ENCODE data around the gene EEF1B2.
"Not testable (repeated sequence)": the region's sequence is repeated elsewhere in the genome, so short reads cannot be mapped to it uniquely, and the experiment has no call there.

The EEF1B2 gene

DNA sequence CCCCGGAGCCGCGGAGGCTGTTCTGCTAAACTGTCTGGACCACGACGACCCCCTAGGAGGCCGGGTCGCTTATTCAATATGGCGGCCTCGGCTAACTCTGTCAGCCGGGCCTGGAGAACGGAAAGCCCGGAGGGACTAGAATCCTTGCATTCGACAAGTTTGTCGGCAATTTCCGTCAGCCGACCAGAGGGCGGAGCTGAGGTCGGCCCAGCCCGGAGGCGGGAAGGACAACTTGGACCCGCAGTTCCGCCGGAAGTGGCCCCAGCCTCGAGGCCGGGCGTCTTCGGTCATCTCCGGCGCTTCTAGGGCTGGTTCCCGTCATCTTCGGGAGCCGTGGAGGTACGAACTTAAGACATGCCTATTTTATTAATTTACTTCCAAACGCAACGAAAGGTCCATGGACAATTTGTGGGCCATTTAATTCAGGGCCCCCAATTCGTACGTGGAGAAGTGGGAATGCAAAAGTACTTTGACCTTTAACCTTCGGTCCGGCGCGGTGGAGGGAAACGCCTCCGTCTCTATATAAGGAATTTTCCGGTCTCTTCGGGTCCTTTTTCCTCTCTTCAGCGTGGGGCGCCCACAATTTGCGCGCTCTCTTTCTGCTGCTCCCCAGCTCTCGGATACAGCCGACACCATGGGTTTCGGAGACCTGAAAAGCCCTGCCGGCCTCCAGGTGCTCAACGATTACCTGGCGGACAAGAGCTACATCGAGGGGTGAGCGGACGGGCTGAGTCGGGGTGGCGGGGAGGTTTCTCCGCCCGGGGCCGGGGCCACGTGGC, at the start of gene EEF1B2, which contains the start of gene NDUFS1:
EEF1B2 (plus strand) TSS at position 550 of the 779 bp plus-strand sequence; CDS start at position 635, 85 bp downstream.
NDUFS1 (minus strand) TSS at position 99 of the 779 bp plus-strand sequence. CDS start 5,766 bp downstream, outside the sequence.
- DNase-seq, result peak; percentile 99

DNA sequence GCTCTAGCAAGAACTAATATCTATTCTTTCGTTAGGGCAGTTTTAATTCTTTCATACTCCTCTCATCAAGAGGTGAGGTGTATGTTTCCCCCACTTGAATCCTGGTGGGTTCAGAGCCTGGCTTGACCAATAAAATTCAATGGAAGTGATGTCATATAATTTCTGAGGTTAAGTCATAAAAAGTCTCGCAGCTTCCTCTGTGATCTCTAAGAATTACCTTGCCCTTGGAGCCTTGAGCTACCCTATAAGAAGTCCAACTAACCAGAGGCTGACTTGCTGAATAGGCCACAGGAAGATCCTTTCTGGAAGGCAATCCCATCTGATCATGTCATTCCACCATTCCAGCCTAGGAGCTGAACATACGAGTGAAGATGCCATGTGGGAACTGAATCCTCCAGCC, 47.6 kb upstream of the EEF1B2 start:
- no peak for DNase-seq

DNA sequence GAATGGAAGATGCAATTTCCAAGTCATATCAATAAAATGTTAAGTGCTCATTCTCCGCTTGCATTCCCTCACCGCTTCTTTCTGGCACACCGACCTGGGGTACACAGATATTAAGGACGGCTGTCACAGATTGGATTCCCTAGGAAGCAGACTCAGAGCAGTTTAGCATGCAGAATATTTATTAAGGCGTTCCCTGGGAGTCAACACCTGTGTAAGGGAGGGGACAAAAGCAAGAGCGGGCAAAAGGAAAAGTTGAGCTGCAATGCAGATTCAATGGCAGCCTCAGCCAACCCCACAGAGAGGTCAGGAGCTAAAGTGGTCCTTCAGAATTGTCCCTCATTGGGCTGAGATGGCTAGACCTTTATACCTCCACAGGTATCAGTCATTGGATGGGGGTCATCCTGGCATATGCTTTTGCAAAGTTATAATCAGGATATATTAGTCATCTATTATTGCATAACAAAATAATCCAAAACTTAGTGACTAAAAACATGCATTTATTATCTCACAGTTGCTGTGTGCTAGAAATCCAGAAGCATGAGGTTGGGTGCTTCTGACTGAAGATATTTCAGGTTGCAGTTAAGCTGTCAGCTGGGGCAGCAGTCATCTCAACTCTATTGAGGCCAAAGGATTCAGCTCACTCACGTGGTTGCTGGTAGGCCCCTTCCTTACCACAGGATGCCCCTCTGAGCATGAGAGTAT, 46.7 kb upstream of the EEF1B2 start:
- no peak for DNase-seq

DNA sequence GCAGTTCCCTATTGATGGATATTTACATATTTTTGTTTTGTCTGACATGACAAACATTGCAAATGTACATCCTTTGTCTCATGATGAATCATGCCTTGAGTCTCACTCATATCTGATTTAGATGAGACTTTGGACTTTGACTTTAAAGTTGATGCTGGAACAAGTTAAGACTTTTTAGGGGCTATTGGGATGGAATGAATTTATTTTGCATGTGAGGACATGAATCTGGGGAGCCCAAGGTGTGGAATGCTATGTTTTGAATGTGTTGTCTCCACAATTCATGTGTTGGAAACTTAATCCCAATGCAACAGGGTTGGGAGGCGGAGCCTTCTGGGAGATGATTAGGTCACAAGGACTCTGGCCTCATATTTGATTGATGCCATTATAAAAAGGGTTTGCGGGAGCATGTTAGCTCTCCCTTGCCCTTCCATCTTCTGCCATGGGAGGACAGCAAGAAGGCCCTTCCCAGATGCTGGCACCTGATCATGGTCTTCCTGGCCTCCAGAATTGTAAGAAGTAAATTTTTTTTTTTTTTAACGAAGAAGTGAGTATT, 44.6 kb upstream of the EEF1B2 start:
- no peak for DNase-seq

DNA sequence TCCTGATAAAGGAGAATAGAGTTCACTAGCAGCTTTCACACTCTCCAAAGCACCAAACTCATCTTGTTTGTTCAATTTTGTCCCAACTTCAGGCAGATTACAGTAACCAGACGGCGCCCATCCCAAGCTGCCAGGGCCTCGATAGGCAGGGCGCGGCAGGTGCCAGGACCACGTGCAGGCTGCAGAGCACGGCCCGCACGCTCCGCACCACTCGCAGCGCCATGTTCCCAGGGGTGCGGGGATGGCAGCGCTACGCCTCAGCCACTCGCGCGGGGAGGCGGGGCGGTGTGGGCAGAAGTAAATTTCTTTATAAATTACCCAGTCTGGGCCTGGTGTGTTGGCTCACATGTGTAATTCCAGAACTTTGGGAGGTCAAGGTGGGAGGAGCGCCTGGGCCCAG, 43.4 kb upstream of the EEF1B2 start:
- DNase-seq, result no peak

DNA sequence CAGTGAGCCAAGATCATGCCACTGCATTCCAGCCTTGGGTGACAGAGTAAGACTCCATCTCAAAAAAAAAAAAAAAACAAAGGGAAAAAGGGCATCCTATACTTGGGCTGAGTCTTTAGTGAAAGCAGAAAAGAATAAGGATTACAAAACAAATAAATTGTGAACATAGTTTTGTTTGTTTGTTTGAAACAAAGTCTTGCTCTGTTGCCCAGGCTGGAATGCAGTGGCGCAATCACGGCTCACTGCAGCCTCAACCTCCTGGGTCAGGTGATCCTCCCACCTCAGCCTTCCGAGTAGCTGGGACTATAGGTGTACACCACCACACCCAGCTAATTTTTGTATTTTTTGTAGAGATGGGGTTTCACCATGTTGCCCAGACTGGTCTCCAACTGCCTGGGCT, 37.1 kb upstream of the EEF1B2 start:
- not testable (repeated sequence) for DNase-seq

DNA sequence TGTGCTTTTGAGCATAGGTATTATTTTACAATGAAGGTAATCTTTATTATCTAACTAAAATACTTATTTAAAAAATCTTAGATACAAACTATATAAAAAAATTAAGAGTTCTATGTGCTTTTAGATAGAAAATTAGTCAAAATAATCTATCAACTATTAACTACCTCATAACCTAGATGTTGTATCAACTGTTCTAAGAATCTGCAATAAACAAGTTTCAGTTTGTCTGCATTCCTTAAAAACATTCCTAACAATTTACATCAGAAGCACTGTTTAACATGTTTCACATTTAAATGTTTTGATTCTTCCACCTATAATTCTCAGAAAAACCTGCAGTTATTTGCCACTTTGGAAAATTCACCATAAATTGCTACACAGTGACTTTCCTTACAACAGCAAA, 33.8 kb upstream of the EEF1B2 start:
- no peak for DNase-seq

DNA sequence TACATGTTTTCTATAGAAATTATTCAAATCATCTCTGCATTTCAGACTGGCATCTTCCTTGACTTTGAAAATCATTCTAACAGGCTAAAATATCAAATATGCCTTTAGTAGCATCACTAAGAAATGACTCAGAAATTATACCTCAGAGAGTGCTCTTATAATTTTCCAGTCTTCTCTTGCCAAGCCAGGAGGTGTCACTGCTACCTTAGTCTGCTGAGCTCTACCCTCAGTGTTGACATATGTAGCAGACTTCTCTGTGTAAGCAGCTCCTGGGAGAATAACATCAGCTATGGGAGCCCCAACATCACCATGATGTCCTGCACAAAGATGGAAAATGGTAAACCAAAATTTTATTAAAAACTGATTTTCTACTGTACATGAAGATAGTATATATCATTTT, 32.0 kb upstream of the EEF1B2 start:
- DNase-seq, result no peak

DNA sequence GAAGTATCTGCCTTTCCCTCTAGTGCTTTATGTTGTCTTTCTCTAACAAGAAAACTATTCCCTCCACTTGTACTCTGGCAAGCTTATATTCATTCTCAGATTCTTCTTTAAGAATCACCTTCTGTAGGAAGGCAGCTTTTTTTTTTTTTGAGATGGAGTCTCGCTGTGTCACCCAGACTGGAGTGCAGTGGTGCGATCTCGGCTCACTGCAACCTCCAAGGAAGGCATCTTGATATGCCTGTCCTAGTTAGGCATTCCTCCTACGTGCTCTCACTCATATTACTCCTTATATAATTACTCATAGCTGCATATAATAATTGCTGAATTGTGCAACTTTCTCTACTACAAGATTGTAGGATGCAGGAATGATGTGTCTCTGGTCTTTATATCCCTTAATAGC, 16.2 kb upstream of the EEF1B2 start:
- no peak for DNase-seq

DNA sequence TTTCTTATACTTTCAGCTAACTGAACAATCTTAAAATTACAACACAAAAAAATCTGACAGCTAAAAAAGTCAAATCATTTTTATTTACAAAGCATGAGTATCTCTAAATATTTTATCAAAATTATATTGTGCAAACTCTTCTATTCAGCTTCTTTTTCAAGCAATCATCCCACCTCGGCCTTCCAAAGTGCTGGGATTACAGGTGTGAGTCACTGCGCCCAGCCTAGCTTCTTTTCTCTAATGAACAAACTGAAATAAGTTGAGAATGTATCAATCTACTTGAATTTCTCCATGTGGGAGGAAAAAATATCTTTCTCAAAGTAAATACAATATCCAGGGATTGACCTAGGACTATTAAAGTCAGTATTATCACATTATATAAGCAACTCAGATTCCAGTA, 15.3 kb upstream of the EEF1B2 start:
- DNase-seq, result no peak

DNA sequence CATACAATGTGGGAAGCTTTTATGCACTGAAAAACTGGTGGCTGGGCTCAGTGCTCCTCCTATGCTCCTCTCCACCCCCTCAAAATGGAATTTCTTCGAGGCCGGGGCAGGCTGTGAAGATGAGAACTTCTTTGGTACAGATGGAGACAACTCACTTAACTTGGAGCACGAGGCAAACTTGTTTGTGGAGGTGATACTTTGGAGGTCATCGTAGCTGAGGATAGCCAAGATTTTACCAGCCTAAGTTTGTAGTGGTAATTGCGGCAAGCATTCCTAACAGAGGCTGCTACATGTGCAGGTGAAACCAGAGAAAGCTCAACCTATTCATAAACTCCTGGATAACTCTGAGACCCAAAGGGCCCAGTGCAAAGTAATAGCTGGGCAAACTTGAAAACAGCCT, 14.0 kb upstream of the EEF1B2 start:
- no peak for DNase-seq

DNA sequence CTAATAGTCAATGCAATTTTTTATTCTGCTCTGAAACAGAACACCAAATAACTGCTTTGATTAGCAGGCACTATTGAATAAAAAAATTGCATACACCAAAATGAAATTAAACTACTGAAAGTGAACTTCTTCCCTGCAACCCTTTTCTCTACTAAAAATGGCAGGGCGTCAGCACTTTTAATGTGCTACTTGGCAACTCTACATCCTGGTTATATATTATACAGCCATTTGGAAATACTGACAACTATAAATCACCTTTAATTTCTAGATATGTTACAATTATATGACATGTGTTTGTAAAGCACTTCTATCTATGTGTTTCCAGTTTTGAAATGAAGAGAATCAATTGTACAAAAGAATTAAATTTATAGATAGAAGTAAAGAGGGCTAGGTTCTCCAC, 10.4 kb upstream of the EEF1B2 start:
- DNase-seq, result no peak

DNA sequence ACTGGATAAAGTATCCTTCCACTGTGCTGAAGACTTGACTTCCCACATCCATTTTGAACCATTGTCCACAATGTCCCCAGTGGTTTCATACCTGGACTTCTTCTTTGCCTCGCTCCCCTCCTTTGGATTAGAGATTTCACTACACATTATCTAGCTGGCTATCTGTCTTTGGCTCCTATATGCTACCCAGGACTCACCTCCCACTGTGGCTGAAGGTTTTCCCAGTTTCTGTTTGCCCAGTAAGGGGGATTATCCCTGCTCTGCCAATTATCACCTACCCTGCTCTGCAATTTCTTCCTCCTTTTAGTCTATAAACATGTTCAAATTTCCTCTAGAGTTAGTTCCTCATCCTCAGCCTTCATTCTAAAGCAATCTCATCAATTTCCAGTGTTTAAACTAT, 9.5 kb upstream of the EEF1B2 start:
- no peak for DNase-seq

DNA sequence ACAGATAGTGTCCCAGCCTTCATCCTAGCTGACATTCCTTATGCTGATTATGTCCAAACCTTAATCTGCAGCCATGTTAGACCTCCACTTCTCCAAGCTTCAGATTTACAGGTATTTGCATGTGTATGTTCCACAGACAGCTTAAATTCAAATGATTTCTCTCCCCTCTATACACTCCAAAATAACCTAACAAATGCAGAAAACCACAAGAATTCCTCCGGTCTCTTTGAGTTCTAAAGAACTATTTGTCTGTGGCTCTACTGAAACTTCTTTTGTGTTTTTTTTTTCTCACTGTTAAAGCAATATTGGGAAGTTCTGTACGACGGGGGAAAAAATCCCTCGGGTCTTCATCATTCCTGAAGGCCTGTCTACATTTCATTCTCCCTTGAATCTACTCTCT, 9.1 kb upstream of the EEF1B2 start:
- DNase-seq, result no peak

DNA sequence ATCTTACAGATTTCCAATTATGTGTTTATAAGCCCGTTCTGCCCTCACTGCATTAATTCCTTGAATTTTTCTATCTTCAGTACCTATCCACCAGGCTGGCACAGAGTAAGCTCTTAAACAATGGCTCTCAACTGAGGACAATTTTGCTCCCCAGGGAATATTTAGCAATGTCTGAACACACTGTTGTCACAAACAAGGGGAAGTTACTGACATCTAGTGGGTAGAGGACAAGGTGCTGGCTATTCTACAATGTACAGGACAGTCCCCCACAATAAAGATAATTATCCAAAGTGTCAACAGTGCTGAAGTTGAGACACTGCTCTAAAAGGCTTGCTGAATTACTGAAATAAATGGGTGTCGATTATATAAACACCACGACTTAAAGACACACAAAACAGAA, 5.5 kb upstream of the EEF1B2 start:
- no peak for DNase-seq

DNA sequence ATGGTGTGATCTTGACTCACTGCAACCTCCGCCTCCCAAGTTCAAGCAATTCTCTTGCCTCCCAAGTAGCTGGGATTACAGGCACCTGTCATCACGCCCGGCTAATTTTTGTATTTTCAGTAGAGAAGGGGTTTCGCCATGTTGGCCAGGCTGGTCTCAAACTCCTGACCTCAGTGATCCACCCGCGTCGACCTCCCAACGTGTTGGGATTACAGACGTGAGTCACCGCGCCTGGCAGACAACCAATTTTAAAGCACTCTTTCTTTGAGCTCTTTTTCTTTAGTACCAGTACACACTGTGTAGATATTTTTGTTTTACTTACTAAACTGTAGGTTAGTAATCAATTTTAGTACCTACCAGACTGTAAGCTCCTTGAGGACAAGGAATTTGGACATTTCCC, 2.7 kb upstream of the EEF1B2 start:
- not testable (repeated sequence) for DNase-seq

DNA sequence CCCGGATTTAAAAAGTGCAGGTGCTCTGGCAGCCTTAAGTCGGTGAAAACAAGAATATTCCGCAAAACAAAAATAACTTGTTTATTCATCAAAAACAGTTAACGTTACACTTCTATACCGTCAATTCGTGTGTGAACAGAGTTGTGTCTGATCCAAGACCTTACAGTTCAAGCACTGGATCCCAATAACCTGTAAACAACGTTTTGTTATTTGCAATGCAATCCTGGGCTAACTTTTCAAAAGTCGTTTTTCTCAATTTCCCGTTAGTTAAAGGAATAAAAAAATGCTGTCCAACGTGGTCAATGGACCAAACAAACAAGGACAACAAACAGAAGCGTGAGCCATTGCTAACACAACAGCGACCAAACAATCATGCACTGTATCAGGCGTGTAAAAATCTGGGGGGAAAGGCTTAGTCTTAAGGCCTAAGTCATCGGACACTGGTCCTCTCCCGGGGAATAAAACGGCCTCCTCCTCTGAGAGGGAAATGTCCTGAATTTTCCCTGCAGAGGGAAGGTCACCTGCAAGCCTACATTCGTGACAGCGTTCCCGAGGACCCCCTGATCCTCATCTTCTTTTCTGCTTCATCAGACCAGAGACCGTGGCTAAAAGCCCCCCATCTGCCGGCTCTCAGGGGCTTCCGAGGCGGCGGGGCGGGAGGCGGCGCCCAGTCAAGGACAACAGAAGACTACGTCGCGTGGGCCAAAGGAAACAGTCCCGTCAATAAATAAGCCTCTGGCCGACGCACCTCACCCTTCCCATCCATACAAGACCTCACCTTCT, 941 bp upstream of the EEF1B2 start:
- DNase-seq, result no peak

DNA sequence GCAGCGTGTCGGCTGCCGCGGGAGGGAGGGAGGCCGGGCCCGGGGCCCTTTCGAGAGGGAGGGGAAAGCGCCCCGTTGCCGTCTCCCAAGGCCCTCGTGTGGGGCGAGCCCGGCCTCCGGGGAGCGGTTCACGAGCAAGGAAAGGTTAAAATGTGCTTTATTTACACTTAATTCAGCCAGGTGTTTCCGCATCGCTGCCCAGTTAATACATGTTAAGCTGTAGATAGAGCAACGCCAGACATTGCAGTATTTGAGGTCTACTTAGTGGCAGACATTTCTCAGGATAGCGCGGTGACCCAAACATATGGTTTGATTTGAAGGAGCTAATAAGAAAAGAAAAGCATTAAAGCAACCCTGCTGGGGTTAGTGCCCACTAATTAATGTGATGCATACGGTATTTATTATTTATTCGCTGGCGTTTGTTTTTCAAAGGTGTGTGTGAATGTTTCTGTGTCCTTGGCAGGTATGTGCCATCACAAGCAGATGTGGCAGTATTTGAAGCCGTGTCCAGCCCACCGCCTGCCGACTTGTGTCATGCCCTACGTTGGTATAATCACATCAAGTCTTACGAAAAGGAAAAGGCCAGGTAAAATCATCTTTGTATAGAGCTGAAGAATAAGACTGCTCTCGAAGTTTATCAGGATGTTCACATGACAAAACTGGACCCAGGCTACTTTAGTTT, 571 bp downstream of the EEF1B2 start:
- DNase-seq, result no peak

DNA sequence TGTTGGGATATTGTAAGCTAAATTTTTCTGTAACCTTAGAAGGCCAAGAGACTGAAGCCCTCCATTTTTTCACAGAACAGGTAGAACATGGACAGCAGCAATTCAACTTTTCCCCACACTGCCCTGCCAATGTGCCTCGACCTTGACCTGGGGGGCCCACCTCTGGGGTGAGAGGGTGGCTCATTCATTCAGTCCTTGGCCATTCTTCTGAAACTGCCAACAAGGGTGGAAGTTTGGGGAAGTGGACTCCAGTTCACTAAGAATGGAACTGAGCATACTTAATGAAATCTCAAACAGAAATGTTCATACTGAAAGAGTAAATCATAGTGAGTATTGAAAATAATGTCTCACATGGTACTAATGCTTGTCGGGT, 1.1 kb downstream of the EEF1B2 start:
- DNase-seq, result no peak

DNA sequence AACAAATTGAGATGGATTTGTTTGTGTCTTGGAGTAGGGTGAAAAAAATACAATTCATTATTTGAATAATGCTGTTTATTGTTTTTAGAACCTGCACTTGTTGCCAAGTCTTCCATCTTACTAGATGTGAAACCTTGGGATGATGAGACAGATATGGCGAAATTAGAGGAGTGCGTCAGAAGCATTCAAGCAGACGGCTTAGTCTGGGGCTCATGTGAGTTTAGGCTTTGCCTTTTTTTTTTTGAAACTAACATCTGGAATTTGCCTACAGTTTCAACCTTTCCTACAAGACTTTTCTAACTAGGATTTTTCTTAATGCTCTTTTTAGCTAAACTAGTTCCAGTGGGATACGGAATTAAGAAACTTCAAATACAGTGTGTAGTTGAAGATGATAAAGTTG, 2.7 kb downstream of the EEF1B2 start:
- DNase-seq, result not testable (repeated sequence)

DNA sequence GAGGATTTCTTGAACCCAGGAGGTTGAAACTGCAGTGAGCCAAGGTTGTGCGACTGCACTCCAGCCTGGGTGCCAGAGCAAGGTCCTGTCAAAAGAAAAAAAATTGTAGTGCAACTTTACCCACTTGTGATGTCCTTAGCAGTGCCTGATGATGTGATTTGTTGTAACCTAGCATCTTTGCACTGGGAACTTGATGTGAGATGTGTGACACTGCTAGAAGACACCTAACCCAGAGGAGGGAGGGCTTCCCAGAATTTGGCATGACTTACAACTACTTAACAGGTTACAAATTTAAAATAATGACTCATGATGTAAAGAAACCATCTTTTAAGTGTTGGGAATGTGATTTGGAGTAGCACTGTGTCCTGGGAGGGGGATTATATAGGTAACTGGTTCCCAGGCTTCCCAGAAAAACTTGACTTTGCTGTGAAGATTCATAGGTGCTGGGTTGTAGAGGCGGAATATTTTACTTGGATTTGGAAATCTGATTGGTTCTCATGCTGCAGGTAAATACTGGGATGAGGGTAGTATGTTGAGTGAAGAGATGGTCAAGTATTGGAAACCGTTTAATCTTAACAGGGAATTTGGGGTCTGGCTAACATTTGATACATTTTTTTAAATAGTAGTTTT, 3.7 kb downstream of the EEF1B2 start:
- DNase-seq, result no peak

DNA sequence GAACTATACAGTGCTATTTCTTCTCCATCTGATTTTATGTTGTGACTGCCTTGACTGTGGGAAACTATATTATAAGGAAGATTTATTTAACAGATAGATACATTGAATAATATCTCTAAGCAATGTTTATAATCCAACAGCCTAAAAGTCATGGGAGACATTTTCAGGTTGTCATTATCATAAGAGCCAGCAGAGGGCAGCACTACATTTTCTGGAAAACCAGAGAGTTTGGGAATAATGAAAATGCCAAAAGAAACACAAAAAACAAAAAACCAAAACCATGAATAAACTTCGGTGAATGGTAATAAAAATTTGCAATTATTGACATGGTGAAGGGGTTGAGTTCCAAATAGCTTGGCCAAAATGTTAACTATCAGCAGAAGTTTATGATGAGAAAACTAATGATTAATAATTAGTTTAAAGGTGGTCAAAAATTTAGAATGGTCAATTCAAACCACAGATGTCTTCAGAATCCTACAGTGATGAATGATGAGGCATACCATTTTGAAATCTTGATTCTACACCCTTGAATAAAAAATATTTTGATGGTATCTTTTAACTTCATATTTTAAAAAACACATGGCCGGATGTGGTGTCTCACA, 4.7 kb downstream of the EEF1B2 start:
- DNase-seq, result peak; percentile 36
